PC-3 (cell line): Measurements from ENCODE around the gene DCAF15.

Experiments used
- EZH2phosphoT487 ChIP-seq: fragments of 300-600 bp; sonication (generic); IDR thresholded peaks from 2 replicates; pipeline ENCODE4 v1.6.1; 2018; ENCODE audit warnings: mild to moderate bottlenecking, antibody characterized with exemption, low read length, borderline replicate concordance
- TF ChIP-seq, protein P1 (sequence below): fragments of 300-600 bp; sonication (generic); conservative IDR thresholded peaks from 2 replicates; pipeline ENCODE4 v1.5.1; 2017; ENCODE audit warnings: antibody characterized with exemption, low read depth, mild to moderate bottlenecking, low read length

DNA sequence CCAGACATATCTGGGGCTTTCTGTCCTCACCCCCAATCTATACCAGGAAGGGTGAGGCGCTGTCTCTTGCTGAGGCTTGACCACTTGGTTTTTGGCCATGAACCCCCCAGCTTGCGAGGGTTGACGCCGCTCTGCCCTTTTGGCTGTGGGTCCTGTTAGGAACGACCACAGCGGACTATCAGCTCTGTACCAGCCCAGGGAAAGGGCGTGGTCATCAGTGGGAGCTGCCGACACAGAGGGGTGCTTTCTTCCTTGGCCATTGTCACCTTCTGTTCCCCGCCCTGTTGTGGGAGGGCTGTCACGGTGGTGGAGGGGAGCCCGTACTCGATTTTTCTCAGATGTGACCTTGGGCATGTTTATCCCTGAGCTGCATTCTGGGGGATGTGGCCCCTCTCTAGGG lies 5.7 kb downstream of the DCAF15 start:
- TF ChIP-seq, protein P1, sequence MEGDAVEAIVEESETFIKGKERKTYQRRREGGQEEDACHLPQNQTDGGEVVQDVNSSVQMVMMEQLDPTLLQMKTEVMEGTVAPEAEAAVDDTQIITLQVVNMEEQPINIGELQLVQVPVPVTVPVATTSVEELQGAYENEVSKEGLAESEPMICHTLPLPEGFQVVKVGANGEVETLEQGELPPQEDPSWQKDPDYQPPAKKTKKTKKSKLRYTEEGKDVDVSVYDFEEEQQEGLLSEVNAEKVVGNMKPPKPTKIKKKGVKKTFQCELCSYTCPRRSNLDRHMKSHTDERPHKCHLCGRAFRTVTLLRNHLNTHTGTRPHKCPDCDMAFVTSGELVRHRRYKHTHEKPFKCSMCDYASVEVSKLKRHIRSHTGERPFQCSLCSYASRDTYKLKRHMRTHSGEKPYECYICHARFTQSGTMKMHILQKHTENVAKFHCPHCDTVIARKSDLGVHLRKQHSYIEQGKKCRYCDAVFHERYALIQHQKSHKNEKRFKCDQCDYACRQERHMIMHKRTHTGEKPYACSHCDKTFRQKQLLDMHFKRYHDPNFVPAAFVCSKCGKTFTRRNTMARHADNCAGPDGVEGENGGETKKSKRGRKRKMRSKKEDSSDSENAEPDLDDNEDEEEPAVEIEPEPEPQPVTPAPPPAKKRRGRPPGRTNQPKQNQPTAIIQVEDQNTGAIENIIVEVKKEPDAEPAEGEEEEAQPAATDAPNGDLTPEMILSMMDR = no peak
- no peak for TF ChIP-seq EZH2phosphoT487
